ENCODE results near the gene GRID1. TPM values are rescaled to one million over a fixed set of nuclear protein-coding genes. Genes with fewer than 3 reads are reported as not detected.

Gene GRID1
- total RNA-seq, 1 donor from 2014 or later: 1.1 TPM

- no peaks in the 10 kb centered on the region for H3K9me3 Mint-ChIP-seq
- DNase-seq (ENCODE audit: low read depth, low spot score): no peak
- H3K4me3 Mint-ChIP-seq: no peak overlapping the region
- H3K4me1 Mint-ChIP-seq: no peaks in the 10 kb centered on the region
- H3K27me3 Mint-ChIP-seq (ENCODE audit: low read depth): no peaks in the 10 kb centered on the region
- no peak overlapping the region for H3K27ac Mint-ChIP-seq (ENCODE audit: unreplicated experiment)
- H3K36me3 Mint-ChIP-seq (ENCODE audit: low read depth): no peaks in the 10 kb centered on the region
- no peak for TF ChIP-seq CTCF (conservative IDR thresholded peaks at IDR 0.05)
These were observed 263.0 kb downstream of the GRID1 start for GRCh38 chr10:86103391-86104101.

DNA sequence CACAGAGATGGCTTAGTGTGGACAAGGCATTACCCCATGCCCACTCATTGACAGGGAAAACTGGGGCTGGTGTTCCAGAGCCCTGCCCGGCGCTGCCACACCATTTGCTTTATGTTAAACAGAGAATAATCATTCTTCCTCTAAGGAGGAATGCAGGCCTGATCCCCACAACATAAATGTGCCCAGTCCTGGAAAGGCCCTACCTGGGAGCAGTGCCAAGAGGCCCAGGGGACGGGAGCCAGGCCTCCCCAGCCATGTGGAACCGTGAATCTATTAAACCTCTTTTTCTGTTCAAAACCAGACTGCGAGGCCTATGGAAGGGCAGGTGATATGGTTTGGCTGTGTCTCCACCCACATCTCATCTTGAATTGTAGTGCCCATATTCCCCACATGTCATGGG is 264.1 kb downstream of the GRID1 start:
- H3K27me3 Mint-ChIP-seq (ENCODE audit: low read depth): peaks cover 3% of the 10 kb centered on the region
- no peaks in the 10 kb centered on the region for H3K9me3 Mint-ChIP-seq
- H3K27ac Mint-ChIP-seq (ENCODE audit: unreplicated experiment): no peak overlapping the region
- DNase-seq (ENCODE audit: low read depth, low spot score): no peak
- H3K4me1 Mint-ChIP-seq: no peaks in the 10 kb centered on the region
- TF ChIP-seq CTCF (conservative IDR thresholded peaks at IDR 0.05): no peak
- no peak overlapping the region for H3K4me3 Mint-ChIP-seq
- no peaks in the 10 kb centered on the region for H3K36me3 Mint-ChIP-seq (ENCODE audit: low read depth)

DNA sequence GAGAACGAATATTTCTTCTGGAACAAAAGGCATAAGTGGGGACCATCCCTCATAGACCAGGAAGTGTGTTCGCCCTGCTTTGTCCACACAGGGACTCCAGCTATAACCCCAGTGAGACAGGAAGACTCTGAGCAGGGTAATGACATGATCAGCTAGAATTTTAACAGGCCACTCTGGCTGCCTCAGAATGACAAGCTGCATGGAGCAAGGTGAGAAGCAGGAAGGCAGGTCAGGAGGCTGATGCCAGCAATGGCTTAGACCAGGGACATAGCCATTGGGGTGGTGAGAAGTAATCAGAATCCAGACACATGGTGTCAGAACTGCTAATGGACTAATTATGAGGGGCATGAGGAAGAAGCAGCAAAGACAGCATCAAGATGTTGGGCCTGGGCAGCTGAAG is 264.6 kb downstream of the GRID1 start:
- Mint-ChIP-seq H3K4me1 (no peaks in the 10 kb centered on the region), H3K36me3 (ENCODE audit: low read depth) (no peaks in the 10 kb centered on the region), H3K27ac (ENCODE audit: unreplicated experiment) (no peak overlapping the region), H3K27me3 (ENCODE audit: low read depth) (peaks cover 6% of the 10 kb centered on the region), H3K4me3 (no peak overlapping the region), H3K9me3 (no peaks in the 10 kb centered on the region)
- no peak for TF ChIP-seq CTCF (conservative IDR thresholded peaks at IDR 0.05)
- no peak for DNase-seq (ENCODE audit: low read depth, low spot score)

DNA sequence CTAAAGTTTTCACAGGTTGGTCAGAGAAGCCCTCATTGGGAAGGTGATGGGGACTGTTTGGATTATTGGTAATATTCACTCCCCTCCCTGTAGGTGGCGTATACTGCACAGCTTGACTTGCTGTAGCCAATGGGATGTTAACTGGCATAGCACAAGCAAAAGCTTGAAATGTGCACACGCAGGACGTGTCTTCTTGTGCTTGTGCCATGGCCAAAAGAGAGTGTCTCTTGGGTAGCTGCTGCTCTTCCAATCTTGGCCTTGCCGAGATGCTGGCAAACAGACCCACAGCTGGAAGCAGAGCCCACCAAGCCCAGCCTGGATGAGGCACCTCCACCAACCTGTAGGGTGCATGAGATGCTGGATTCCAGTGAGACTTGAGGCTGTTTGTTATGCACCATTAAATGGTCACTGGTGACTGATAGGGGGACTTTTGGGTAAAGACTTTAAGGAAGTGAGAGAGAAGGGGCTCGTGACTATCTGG is 266.0 kb downstream of the GRID1 start:
- Mint-ChIP-seq H3K27ac (ENCODE audit: unreplicated experiment) (no peak overlapping the region), H3K4me3 (no peak overlapping the region), H3K4me1 (no peaks in the 10 kb centered on the region), H3K9me3 (peaks cover 3% of the 10 kb centered on the region), H3K27me3 (ENCODE audit: low read depth) (peaks cover 6% of the 10 kb centered on the region), H3K36me3 (ENCODE audit: low read depth) (no peaks in the 10 kb centered on the region)
- no peak for DNase-seq (ENCODE audit: low read depth, low spot score)
- TF ChIP-seq CTCF (conservative IDR thresholded peaks at IDR 0.05): peak; percentile 59

DNA sequence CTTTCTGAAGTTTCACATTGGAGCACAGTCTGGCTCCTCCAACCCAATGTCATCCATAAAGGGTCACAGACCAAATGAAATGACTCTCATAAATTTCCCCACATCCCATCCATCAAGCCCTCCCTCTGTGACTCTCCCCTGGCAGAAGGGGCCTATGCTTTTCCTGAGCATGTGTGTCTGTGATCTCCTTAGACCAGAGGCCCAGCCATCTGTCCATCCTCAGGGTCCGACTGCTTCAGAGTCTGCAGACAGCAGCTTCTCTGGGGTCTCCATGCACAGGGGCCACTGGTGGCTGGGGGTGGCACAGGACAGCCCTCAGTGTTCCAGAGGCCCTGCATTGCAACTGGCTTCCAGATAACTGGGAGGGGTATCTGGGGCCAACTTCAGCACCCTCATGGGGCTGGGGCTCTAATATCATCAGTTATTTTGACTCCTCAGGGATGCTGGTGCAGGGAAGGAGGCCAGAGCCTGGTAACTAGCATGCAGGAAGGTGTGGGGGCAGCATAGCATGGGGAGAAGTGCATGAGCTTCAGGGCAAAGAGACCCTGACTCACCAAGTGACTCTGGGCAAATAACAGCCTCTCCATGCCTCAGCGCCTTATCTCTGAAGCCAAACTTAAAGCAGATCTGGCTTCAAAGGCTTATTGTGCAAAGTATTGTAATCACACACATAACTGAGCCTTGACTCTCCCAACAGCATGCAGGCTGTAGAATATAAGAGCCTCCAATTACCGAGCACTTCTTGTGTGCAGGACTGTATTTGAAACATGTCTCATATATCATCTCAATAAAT is 266.9 kb downstream of the GRID1 start:
- peaks cover 3% of the 10 kb centered on the region for H3K36me3 Mint-ChIP-seq (ENCODE audit: low read depth)
- no peak overlapping the region for H3K4me3 Mint-ChIP-seq
- H3K9me3 Mint-ChIP-seq: peaks cover 7% of the 10 kb centered on the region
- no peaks in the 10 kb centered on the region for H3K4me1 Mint-ChIP-seq
- no peak overlapping the region for H3K27ac Mint-ChIP-seq (ENCODE audit: unreplicated experiment)
- TF ChIP-seq CTCF (conservative IDR thresholded peaks at IDR 0.05): no peak
- peaks cover 6% of the 10 kb centered on the region for H3K27me3 Mint-ChIP-seq (ENCODE audit: low read depth)
- DNase-seq (ENCODE audit: low read depth, low spot score): no peak

Measured in neural crest cell (in vitro differentiated cells).